ENCODE measurements around the gene TENM4.

DNA sequence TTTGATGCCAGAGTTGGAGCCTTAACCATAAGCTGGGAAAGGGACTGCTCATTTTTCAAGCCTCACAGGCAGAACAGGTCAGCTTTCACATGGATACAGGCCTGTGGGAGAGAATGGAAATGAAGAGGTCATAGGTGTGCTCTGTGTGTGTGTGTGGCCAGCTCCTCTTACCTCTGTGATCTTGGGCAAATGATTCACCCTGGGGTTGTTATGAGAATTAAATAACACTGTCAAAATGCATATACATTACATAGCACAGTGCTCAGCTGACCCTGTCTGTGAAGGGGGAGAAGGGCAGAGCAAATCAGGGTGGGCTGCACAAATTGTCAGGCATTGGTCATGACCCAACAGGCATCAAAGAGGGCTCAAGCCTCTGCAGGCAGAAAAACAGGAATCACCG, 372.5 kb downstream of the TENM4 start:
- TF ChIP-seq, protein P1, sequence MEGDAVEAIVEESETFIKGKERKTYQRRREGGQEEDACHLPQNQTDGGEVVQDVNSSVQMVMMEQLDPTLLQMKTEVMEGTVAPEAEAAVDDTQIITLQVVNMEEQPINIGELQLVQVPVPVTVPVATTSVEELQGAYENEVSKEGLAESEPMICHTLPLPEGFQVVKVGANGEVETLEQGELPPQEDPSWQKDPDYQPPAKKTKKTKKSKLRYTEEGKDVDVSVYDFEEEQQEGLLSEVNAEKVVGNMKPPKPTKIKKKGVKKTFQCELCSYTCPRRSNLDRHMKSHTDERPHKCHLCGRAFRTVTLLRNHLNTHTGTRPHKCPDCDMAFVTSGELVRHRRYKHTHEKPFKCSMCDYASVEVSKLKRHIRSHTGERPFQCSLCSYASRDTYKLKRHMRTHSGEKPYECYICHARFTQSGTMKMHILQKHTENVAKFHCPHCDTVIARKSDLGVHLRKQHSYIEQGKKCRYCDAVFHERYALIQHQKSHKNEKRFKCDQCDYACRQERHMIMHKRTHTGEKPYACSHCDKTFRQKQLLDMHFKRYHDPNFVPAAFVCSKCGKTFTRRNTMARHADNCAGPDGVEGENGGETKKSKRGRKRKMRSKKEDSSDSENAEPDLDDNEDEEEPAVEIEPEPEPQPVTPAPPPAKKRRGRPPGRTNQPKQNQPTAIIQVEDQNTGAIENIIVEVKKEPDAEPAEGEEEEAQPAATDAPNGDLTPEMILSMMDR (IDR thresholded peaks at IDR 0.05; ENCODE audit: poor library complexity, severe bottlenecking), result no peak
- TF ChIP-seq EZH2 (IDR thresholded peaks at IDR 0.05; ENCODE audit: borderline replicate concordance, insufficient read depth, low read length, poor library complexity, severe bottlenecking), result no peak
- no peak for TF ChIP-seq POLR2AphosphoS5 (IDR thresholded peaks at IDR 0.05)
- no peak for TF ChIP-seq SMC3 (conservative IDR thresholded peaks at IDR 0.05; ENCODE audit: poor library complexity)
- TF ChIP-seq EP300 (conservative IDR thresholded peaks at IDR 0.05; ENCODE audit: poor library complexity, severe bottlenecking), result no peak
